ES-I3 (cell line): ENCODE measurements around the gene GRHL3.

ENCODE experiments used
- H3K36me3 ChIP-seq: 2 replicates; pipeline ENCODE4 v1.6.1; 2013; ENCODE audit warnings: mild to moderate bottlenecking, low read length, control low read depth, moderate library complexity; ENCODE audit not compliant: insufficient read depth
- H3K4me1 ChIP-seq: 2 replicates; pipeline ENCODE4 v1.6.1; 2013; ENCODE audit warnings: mild to moderate bottlenecking, control low read depth, low read length; ENCODE audit not compliant: insufficient read depth
- H3K9ac ChIP-seq: 2 replicates; pipeline ENCODE4 v1.6.1; 2013; ENCODE audit warnings: low read depth, mild to moderate bottlenecking, low read length, moderate library complexity
- H3K9me3 ChIP-seq: 2 replicates; pipeline ENCODE4 v1.6.1; 2013; ENCODE audit warnings: mild to moderate bottlenecking, low read length, moderate library complexity; ENCODE audit not compliant: control insufficient read depth, insufficient read depth

GRHL3 gene

GRCh38 chr1:24298606-24299005 lies 20.6 kb upstream of the GRHL3 start:
- no peak overlapping the region for H3K9ac ChIP-seq

DNA sequence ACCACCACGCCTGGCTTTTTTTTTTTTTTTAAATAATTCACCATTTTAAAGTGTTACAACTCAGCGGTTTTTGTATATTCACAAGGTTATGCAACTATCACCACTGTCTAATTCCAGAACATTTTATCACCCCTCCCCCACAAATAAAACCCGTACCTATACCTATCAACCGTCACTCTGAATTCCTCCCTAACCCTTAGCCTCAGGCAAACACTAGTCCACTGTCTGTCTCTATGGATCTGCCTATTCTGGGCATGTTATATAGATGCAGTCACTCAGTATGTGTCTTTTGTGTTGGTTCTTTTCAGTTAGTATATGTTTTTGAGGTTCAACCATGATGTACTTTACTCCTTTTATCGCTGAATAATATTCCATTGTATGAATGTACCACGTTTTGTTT lies 19.3 kb upstream of the GRHL3 start:
- Histone ChIP-seq H3K4me1 (peaks cover 24% of the 10 kb centered on the region), H3K36me3 (no peaks in the 10 kb centered on the region), H3K9me3 (no peaks in the 10 kb centered on the region), H3K9ac (no peak overlapping the region)

More at GRCh38 chr1:24298606-24299005, 20.6 kb upstream of the GRHL3 start:
- Histone ChIP-seq H3K36me3 (no peaks in the 10 kb centered on the region), H3K4me1 (peaks cover 29% of the 10 kb centered on the region), H3K9me3 (no peaks in the 10 kb centered on the region)

DNA sequence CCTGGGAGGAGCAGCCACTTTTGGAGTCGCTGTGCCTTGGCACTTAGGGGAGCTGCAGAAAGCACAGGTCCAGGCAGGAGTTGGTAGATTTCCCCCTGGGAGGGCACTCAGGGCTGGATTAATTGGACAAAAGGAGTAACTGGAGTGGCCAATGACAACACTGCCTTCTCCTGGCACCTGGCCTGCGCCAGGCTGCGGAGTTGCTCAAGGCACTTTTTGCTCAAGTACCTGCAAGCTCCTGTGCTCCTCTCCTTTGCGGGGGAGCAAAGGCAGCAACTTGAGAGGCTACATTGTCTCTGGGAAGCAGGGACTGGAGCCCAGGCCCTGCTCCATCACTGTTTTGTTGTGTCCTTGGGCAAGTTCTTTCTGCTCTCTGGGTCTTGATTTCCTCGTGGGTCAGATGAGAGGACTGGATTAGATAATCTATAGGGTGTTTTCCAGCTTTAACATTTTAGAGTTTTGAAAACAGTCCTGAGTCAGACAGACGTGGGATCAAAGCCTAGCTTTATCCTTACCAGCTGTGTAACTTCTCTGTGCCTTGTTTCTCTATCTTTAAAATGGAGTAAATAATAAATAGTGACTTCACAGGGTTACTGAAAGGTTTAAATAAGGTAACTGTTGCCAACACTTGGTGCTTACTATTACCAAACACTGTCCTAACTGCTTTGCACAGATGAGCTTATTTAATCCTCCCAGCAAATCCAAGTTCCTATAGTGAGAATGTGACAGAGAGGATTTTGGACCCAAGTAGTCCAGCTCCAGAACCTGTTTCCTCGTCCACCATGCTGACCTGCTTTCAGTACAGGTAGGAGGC lies 18.0 kb upstream of the GRHL3 start:
- no peaks in the 10 kb centered on the region for H3K9me3 ChIP-seq
- H3K9ac ChIP-seq = no peak overlapping the region
- peaks cover 16% of the 10 kb centered on the region for H3K4me1 ChIP-seq

DNA sequence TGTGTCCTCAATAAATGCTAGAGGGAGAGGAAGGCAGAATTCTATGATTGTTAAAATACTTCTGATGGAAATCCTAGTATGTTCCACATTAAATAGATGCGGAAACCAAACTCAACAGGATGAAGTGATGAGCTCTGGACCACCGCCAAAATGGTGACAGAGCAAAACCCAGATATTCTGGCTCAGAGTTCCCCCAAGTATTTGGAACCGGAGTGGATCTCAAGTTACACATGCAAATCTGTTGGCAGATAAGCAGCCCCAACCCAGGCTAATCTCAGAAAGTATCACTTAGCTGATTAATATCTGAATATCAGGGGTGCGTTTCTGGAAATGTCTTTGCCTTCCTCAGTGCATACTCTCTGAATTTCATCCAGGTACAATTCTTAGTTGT lies 17.4 kb upstream of the GRHL3 start:
- H3K9me3 ChIP-seq = no peaks in the 10 kb centered on the region
- no peaks in the 10 kb centered on the region for H3K36me3 ChIP-seq
- no peak overlapping the region for H3K9ac ChIP-seq
- H3K4me1 ChIP-seq = peaks cover 16% of the 10 kb centered on the region

More for the DNA sequence above, 18.0 kb upstream of the GRHL3 start:
- no peaks in the 10 kb centered on the region for H3K36me3 ChIP-seq

GRCh38 chr1:24302209-24302611 lies 16.9 kb upstream of the GRHL3 start:
- H3K9ac ChIP-seq = no peak overlapping the region

GRCh38 chr1:24303600-24303999 lies 15.6 kb upstream of the GRHL3 start:
- no peaks in the 10 kb centered on the region for H3K36me3 ChIP-seq
- H3K9me3 ChIP-seq = no peaks in the 10 kb centered on the region
- H3K9ac ChIP-seq = no peak overlapping the region
- H3K4me1 ChIP-seq = peaks cover 25% of the 10 kb centered on the region

More at GRCh38 chr1:24302209-24302611, 16.9 kb upstream of the GRHL3 start:
- Histone ChIP-seq H3K4me1 (peaks cover 16% of the 10 kb centered on the region), H3K36me3 (no peaks in the 10 kb centered on the region), H3K9me3 (no peaks in the 10 kb centered on the region)

GRCh38 chr1:24304763-24305162 lies 14.4 kb upstream of the GRHL3 start:
- no peak overlapping the region for H3K9ac ChIP-seq

DNA sequence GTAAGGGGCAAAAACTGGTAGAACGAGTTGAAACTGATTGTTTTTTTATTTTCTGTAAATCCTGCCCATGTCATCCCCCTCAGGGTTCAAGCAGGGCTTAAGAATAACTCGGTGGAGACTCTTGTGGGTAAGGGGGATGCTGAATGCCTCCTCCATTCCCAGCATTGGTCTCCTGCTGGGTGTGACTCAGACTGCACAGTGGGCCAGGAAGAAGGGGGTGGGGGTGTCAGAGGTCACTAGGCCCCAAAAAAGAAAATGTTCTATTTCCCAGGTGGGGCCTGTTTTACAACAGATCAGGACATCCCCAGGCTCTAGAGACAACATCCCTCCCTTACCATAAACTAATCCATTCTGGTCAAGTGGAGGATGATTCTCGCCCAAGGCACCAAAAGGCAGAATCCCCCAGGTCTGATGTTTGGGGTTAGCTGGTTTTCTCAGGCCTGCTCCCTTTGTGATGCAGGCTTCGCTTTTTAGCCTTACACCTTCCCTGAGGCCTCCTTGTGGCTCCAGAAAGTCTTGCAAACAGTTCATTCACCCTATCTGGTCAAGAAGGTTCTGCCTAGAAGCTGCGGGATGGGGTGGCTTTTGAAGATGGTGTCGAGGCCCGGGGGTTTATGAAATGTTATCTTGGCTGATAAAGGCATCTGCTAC lies 10.7 kb upstream of the GRHL3 start:
- Histone ChIP-seq H3K4me1 (peaks cover 53% of the 10 kb centered on the region), H3K9me3 (no peaks in the 10 kb centered on the region), H3K36me3 (no peaks in the 10 kb centered on the region), H3K9ac (no peak overlapping the region)

More at GRCh38 chr1:24304763-24305162, 14.4 kb upstream of the GRHL3 start:
- Histone ChIP-seq H3K36me3 (no peaks in the 10 kb centered on the region), H3K9me3 (no peaks in the 10 kb centered on the region), H3K4me1 (peaks cover 36% of the 10 kb centered on the region)

DNA sequence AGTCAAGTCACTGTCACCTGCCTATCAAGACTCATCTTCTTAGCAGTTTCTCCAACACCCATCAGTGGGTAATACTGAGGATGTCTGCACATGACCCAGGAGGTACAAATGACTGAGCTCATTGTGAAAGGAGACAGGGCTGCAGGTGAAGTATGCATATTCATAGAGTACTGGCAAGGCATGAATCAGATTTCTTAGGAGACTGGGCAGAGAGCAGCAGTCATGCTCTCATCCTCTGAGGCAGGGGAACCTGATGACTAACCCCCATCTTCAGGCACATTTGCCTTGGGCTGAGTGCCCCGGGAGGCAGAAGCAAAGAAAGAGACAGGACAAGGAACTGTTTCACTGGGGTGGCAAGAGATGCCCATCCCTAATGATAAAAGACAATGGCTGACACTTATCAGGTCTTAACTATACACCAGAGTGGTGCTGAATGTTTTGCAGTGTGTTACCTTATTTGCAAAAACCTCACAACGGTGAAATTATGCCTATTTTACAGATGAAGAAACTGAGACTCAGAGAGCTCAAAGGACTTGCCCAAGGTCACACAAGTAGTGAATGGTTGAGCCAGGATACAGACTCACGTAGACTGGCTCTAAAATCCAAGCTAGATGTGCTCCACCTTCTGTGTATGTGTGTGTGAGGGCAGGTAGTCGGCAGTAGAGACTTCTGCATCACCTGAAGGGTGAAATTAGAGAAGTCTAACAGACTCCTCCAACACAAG lies 9.2 kb upstream of the GRHL3 start:
- peaks cover 47% of the 10 kb centered on the region for H3K4me1 ChIP-seq

GRCh38 chr1:24311234-24311633 lies 7.9 kb upstream of the GRHL3 start:
- no peaks in the 10 kb centered on the region for H3K9me3 ChIP-seq
- H3K9ac ChIP-seq = no peak overlapping the region
- H3K4me1 ChIP-seq = peaks cover 47% of the 10 kb centered on the region
- no peaks in the 10 kb centered on the region for H3K36me3 ChIP-seq

More for the DNA sequence above, 9.2 kb upstream of the GRHL3 start:
- no peak overlapping the region for H3K9ac ChIP-seq
- H3K9me3 ChIP-seq = no peaks in the 10 kb centered on the region
- H3K36me3 ChIP-seq = no peaks in the 10 kb centered on the region

DNA sequence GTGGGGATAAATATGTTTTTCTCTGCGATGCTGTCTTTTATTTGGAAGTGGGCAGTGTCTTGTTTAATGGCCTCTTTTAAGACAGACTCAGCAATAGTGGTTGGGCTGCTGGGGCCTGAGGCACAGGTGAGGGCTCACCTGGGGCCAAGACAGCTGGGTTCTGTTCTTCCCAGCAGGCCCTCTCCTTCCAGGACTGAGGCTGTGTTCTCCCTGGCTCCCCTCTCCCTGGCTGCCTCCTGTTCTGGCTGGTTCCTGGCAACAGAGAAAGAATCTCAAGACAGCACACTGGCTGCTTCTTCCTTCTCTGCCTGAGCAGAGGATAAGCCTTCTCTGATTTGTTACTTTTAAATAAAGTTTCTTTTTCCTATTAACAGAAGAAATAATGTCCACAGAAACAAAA lies 7.4 kb upstream of the GRHL3 start:
- H3K36me3 ChIP-seq = no peaks in the 10 kb centered on the region
- H3K9me3 ChIP-seq = no peaks in the 10 kb centered on the region

DNA sequence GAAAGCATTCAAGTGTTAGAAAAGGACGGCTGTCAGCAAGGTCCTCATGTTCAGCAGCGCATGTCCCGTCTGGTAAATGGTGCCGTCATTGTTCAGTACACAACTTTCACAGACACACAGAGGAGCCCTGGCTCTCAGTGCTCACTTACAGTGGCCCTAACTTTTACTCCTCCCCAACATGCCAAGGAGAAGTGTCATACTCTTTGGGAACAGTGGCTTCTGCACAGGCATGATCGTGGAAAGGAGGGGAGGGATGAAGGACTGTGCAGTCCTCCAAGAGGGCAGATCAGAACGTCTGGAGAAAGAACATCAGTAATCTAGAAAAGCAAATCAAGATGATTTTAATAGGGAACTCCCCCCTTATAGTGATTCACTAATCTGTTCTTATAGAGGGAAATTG lies 3.8 kb upstream of the GRHL3 start:
- no peaks in the 10 kb centered on the region for H3K9me3 ChIP-seq
- peaks cover 41% of the 10 kb centered on the region for H3K4me1 ChIP-seq
- no peaks in the 10 kb centered on the region for H3K36me3 ChIP-seq
- no peak overlapping the region for H3K9ac ChIP-seq

More for the DNA sequence above, 7.4 kb upstream of the GRHL3 start:
- H3K9ac ChIP-seq = no peak overlapping the region
- peaks cover 48% of the 10 kb centered on the region for H3K4me1 ChIP-seq

DNA sequence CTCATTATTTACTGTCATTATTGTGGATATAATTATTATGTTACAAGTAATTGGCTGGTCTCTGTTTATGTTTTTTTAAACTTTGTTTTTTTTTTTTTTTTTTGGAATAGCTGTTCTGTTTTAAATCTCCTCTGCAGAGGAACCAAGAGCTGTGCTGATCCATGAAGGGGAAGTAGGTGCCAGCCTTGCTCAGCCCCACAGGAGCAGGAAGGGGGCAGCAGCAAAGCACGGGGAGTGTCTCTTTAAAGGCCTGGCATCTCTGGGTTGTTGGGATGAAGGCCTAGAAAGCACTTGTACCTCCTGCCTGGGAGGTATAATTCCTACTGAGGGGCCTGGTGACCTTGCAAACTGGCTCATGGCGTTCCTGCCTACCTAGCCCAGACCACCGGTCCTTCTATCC lies 2.5 kb upstream of the GRHL3 start:
- peaks cover 43% of the 10 kb centered on the region for H3K4me1 ChIP-seq
- no peaks in the 10 kb centered on the region for H3K36me3 ChIP-seq
- no peak overlapping the region for H3K9ac ChIP-seq
- H3K9me3 ChIP-seq = no peaks in the 10 kb centered on the region

DNA sequence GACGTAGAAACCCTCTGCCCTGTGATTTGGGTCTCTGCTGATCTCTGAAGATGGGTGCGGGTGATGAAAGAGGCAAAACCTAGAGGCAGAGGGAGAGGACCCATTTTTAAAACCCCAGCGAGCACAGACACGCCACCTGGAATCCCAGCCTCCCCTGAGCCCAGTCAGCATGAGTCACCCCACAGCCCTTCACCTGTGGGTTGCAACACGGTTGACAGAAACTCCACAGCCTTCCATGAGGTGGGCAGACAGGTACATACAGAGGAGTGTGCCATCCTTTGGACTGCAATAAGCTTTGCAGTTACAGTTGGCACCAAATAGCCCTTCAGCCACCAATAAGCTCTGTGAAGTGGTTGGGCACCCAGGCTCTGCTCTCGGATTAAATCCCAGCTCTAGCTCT lies 2.1 kb upstream of the GRHL3 start:
- H3K36me3 ChIP-seq = no peaks in the 10 kb centered on the region
- H3K4me1 ChIP-seq = peaks cover 39% of the 10 kb centered on the region
- no peak overlapping the region for H3K9ac ChIP-seq
- no peaks in the 10 kb centered on the region for H3K9me3 ChIP-seq
